Body of pancreas (tissue), 4 donors: ENCODE measurements around the gene ZNF622. TPM values are rescaled to one million over a fixed set of nuclear protein-coding genes. Genes with fewer than 3 reads are reported as not detected.

Source experiments
- ATAC-seq: fragments of 150-250 bp; one replicate; pipeline ENCODE4 v1.9.1; 2016
- DNase-seq, 4 donors: peaks; one replicate each; pipeline ENCODE4 v3.0.0-alpha.2; 2019
- H3K27ac ChIP-seq, 4 donors: fragments of 200-600 bp; sonication (generic); 1 replicate in 3 of 4; 2 replicates in 1 of 4; pipeline versions ENCODE4 v1.5.1 to v1.6.1; 2016 to 2019; ENCODE audit warnings: mild to moderate bottlenecking in 1 of 4, mixed read lengths in 1 of 4, moderate library complexity in 1 of 4
- H3K27me3 ChIP-seq, 2 donors: fragments of 200-600 bp; sonication (generic); one replicate each; pipeline ENCODE4 v1.6.0; 2016; ENCODE audit warnings: mild to moderate bottlenecking in 1 of 2
- H3K36me3 ChIP-seq, 2 donors: fragments of 200-600 bp; sonication (generic); replicated peaks in 1 of 2; 2 replicates each; pipeline ENCODE4 v1.5.1; 2016; ENCODE audit warnings: low read depth in 2 of 2; ENCODE audit not compliant: insufficient read depth in 1 of 2
- H3K4me1 ChIP-seq: fragments of 200-600 bp; sonication (generic); one replicate; pipeline ENCODE4 v1.6.0; 2016
- H3K4me3 ChIP-seq, 2 donors: fragments of 200-600 bp; sonication (generic); 1 replicate in 1 of 2; 2 replicates in 1 of 2; pipeline ENCODE4 v1.5.1; 2016 to 2019
- H3K9me3 ChIP-seq, 3 donors: fragments of 200-600 bp; sonication (generic); 1 replicate in 2 of 3; 2 replicates in 1 of 3; pipeline ENCODE4 v1.5.1; 2016
- POLR2A ChIP-seq, 3 donors: fragments of 450-650 bp; IDR thresholded peaks; one replicate each; pipeline ENCODE4 v1.6.1; 2016; ENCODE audit warnings: antibody characterized with exemption in 3 of 3, mild to moderate bottlenecking in 2 of 3
- WGBS, 2 donors: methylation state at CpG; one replicate each; pipeline ENCODE4 v1.1.5; 2017; 5-methylcytosine and 5-hydroxymethylcytosine counted together
- intact Hi-C: fragments of 100-400 bp; cut with DNase I; formaldehyde crosslinking; loops from one replicate; pipeline ENCODE4 v1.15.1; 2023
- total RNA-seq, 2 donors: library from RNA; depleted of rRNA; stranded (reverse); fragments of >200 nt; gene quantifications; one replicate each; pipeline ENCODE4 v1.1.0, GENCODE V29; 2016
- TF ChIP-seq, protein P1 (sequence below), 7 experiments: fragments of 450-650 bp in 4 of 7; fragments of 200-600 bp in 3 of 7; sonication (generic) in 3 of 7; IDR thresholded peaks; one replicate each; pipeline ENCODE4 v1.5.1; 2016 to 2019; ENCODE audit warnings: antibody characterized with exemption in 7 of 7

ZNF622 gene
- total RNA-seq, 2 donors from 2014 or later: 28.0 to 45.1 TPM

DNA sequence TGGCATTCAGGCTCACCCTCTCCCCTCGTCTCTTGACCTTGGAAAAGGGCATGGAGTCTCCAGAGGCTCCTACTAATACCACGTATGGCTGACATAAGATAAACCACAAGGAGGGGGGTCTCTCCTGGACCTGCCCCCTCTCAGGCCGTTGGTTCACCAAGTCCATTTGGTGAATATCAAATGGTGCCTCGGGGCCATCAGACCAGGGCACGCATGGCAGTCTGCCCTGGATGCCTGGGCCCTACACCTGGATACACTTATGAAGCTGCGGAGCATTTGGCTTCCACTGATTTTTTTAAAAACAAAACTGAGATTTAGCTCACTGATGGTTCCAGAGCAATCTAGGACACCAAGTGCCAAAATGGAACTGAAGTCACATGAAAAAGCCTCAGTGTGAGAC, 40.3 kb upstream of the ZNF622 start:
- H3K36me3 ChIP-seq: no peaks in the 10 kb centered on the region
- H3K9me3 ChIP-seq: no peaks in the 10 kb centered on the region
- DNase-seq: peak in 1 of 4 donors; percentile 41
- WGBS, 2 donors: 37 to 44% methylated on average over 5 to 6 of the region's 6 CpGs
- H3K4me3 ChIP-seq: no peak overlapping the region
- intact Hi-C loops: no loop called here
- H3K27me3 ChIP-seq: no peaks in the 10 kb centered on the region
- ATAC-seq: no peak
- peak overlapping the region; percentile 80 to 94 (median 90) for H3K27ac ChIP-seq
- no peak for TF ChIP-seq POLR2A (IDR thresholded peaks at IDR 0.05)
- TF ChIP-seq, protein P1, sequence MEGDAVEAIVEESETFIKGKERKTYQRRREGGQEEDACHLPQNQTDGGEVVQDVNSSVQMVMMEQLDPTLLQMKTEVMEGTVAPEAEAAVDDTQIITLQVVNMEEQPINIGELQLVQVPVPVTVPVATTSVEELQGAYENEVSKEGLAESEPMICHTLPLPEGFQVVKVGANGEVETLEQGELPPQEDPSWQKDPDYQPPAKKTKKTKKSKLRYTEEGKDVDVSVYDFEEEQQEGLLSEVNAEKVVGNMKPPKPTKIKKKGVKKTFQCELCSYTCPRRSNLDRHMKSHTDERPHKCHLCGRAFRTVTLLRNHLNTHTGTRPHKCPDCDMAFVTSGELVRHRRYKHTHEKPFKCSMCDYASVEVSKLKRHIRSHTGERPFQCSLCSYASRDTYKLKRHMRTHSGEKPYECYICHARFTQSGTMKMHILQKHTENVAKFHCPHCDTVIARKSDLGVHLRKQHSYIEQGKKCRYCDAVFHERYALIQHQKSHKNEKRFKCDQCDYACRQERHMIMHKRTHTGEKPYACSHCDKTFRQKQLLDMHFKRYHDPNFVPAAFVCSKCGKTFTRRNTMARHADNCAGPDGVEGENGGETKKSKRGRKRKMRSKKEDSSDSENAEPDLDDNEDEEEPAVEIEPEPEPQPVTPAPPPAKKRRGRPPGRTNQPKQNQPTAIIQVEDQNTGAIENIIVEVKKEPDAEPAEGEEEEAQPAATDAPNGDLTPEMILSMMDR (IDR thresholded peaks at IDR 0.05): no peak
- H3K4me1 ChIP-seq: peaks cover 61% of the 10 kb centered on the region

DNA sequence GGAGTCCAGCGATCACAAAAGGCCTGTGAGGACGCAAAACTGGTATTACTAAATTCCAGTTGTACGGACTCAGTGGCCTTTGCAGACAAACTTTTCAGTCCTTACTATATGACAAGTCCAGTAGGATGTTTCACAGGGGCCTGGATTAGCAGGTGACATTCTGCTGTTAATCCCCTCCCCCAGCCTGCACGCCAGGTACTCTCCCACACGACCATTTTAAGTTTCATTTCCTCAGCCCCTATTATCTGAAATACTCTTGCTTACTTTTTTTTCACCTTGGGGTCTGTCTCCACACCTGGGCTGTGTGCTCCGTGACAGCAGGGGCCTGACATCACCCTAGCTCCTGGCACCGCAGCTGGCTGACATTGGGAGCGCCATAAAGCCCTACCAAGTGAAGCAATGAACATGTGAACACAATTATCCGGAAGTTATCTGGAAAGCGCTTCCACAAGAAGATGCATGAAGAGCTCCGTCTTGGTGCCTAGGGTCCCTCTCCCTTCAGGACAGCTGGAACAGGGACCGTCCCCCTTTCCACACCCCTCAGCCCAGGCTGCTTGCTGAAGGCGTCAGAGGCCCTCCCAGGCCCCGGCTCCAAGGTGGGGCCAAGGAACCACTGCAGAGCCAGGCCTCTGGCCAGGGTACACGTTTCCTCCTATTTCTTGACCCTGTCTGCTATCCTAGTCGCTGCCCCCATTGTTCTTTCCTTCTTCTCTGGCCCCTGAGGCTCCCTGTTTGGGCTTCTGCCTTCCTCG, 39.7 kb upstream of the ZNF622 start:
- intact Hi-C loops: no loop called here
- H3K27me3 ChIP-seq: no peaks in the 10 kb centered on the region
- DNase-seq (peak in 3 of 4 donors; percentile 40 to 51 (median 43)), ATAC-seq (peak; percentile 6)
- H3K4me3 ChIP-seq: no peak overlapping the region
- peak in 1 of 3 donors; percentile 12 for TF ChIP-seq POLR2A (IDR thresholded peaks at IDR 0.05)
- TF ChIP-seq, protein P1 (IDR thresholded peaks at IDR 0.05): no peak
- peak overlapping the region; percentile 80 to 94 (median 90) for H3K27ac ChIP-seq
- WGBS, 2 donors: 43 to 57% methylated on average over 17 of the region's 17 CpGs
- no peaks in the 10 kb centered on the region for H3K36me3 ChIP-seq
- no peaks in the 10 kb centered on the region for H3K9me3 ChIP-seq
- H3K4me1 ChIP-seq: peaks cover 66% of the 10 kb centered on the region

DNA sequence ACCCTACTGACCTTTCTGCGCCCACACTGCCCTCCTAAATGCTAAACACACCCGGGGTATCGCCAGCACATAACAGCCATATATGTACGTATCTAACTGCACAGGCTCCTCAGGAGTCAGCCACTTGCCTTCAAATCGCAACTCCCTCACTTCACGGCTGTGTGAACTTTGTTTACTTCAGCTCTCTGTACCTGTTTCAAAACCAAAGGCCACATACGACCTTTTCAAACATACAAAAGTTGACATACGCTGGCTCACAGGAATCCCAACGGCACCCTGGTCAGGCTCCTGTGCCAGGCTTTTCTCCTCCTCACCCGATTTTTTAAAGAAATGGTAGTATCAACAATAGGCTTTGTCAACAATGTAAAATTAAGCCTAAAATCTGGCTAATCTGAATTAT, 39.0 kb upstream of the ZNF622 start:
- Histone ChIP-seq H3K4me1 (peaks cover 64% of the 10 kb centered on the region), H3K4me3 (no peak overlapping the region), H3K27me3 (no peaks in the 10 kb centered on the region), H3K27ac (peak overlapping the region; percentile 80 to 94 (median 90)), H3K9me3 (no peaks in the 10 kb centered on the region), H3K36me3 (no peaks in the 10 kb centered on the region)
- ATAC-seq: no peak
- TF ChIP-seq, protein P1 (IDR thresholded peaks at IDR 0.05): no peak
- TF ChIP-seq POLR2A (IDR thresholded peaks at IDR 0.05): peak in 2 of 3 donors; percentile 16 to 42
- intact Hi-C loops: no loop called here
- peak in 3 of 4 donors; percentile 20 to 34 (median 33) for DNase-seq
- WGBS, 2 donors: 46 to 63% methylated on average over 10 of the region's 10 CpGs

DNA sequence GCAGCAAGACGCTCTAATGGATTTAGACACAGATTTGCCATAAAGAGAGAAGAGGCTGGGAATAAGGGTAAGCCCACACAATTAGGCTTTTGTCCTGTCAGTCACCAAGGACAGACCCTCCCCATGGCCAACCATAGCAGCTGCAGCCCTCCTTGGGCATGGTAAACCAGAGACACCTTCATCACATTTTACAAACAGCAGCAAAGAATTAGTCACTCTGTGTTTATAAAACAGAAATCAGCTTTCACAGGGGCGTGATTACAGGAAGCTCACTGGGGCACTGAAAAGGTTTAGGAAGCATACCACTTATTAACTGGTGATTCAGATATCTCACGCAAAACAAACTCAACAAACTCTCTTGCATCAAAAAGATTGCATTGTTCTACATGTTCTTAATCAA, 37.3 kb upstream of the ZNF622 start:
- no peaks in the 10 kb centered on the region for H3K9me3 ChIP-seq
- peak in 2 of 4 donors; percentile 38 to 51 for DNase-seq
- intact Hi-C loops: no loop called here
- H3K36me3 ChIP-seq: no peaks in the 10 kb centered on the region
- ATAC-seq: peak; percentile 50
- no peak overlapping the region for H3K4me3 ChIP-seq
- whole genome bisulfite sequencing, 2 donors: 20 to 31% methylated on average over 3 of the region's 3 CpGs
- no peaks in the 10 kb centered on the region for H3K27me3 ChIP-seq
- peak overlapping the region; percentile 75 to 94 (median 84) for H3K27ac ChIP-seq
- peaks cover 61% of the 10 kb centered on the region for H3K4me1 ChIP-seq
- no peak for TF ChIP-seq POLR2A (IDR thresholded peaks at IDR 0.05)

DNA sequence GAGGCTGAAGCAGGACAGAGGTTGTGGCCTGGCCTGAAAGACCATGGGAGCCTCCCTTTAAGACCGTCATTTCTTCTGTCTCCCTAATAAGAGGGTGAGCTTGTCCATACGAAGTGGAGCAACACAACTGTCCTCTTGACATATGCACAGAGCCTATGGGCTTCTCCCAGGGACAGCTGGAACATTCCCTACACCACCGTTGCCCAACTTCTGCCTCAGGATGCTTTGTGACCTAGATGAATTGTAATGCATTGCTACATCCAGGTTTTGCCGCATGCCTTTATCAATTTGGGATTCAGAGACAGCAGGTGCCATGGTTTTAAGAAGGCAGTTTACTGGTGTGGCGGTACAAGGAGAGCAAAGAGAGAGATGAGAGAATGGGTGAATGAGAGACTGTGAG, 34.4 kb upstream of the ZNF622 start:
- no peak for TF ChIP-seq POLR2A (IDR thresholded peaks at IDR 0.05)
- TF ChIP-seq, protein P1 (IDR thresholded peaks at IDR 0.05): no peak
- 84 to 91% methylated on average over 5 of the region's 5 CpGs for WGBS, 2 donors
- Histone ChIP-seq H3K9me3 (peaks cover 0 to 3% (median 0%) of the 10 kb centered on the region in 3 donors), H3K27ac (peak overlapping the region in 2 of 4 donors; percentile 33 to 94), H3K4me1 (peaks cover 46% of the 10 kb centered on the region), H3K36me3 (no peaks in the 10 kb centered on the region), H3K27me3 (no peaks in the 10 kb centered on the region), H3K4me3 (no peak overlapping the region)
- intact Hi-C loops: no loop called here
- DNase-seq: no peak
- ATAC-seq: no peak
